ENCODE results near the gene PTGDR. TPM values are rescaled to one million over a fixed set of nuclear protein-coding genes. Genes with fewer than 3 reads are reported as not detected.

Gene PTGDR
- total RNA-seq, 2 donors from 2014 or later: 3.8 to 4.5 TPM

DNA sequence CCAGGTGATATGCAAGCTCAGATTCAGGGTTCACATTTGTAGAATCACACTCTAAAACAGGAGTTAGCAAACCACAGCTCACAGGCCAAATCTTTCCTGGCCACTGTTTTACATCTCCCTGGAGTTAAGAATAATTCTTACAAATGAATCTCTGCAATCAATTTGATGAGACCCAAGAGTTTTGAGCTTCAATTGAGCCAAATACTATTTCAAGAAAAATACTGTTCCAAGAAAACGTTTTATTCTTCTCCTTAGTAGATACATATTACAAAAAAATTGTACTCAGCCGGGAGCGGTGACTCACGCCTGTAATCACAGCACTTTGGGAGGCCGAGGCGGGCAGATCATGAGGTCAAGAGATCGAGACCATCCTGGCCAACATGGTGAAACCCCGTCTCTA, 2.5 kb downstream of the PTGDR start:
- H3K27me3 Mint-ChIP-seq: no peaks in the 10 kb centered on the region
- peaks cover 14% of the 10 kb centered on the region for H3K36me3 Mint-ChIP-seq
- no peak for DNase-seq (ENCODE audit: low spot score)
- H3K9me3 Mint-ChIP-seq: no peaks in the 10 kb centered on the region
- peak overlapping the region; percentile 92 to 94 for H3K27ac Mint-ChIP-seq
- no peak for ATAC-seq
- H3K4me1 Mint-ChIP-seq (ENCODE audit: low read depth in 2 of 2): peaks cover 76 to 85% of the 10 kb centered on the region in 2 donors
- H3K4me3 Mint-ChIP-seq: peak overlapping the region; percentile 100

DNA sequence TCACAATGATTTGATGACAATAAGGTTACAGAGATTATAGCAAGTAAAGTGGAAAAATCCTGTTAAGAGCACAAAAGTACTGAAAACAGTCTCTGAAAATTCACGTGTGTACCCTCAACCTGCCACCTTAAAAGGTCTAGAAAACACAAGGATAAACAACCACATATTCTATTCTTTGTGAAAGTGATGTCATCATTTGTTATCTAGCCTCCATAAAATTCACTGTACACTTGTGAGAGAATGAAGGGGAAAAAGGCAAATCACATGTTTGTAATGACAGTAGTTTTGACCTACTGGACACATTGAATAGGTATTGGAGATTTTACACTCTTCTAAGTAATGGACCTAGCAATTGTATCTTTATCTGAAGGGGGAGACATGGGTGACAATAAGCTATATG, 4.0 kb downstream of the PTGDR start:
- Mint-ChIP-seq H3K4me3 (peak overlapping the region; percentile 70), H3K36me3 (peaks cover 7% of the 10 kb centered on the region), H3K27me3 (no peaks in the 10 kb centered on the region), H3K9me3 (no peaks in the 10 kb centered on the region), H3K27ac (peak overlapping the region; percentile 92 to 94), H3K4me1 (ENCODE audit: low read depth in 2 of 2) (peaks cover 64 to 83% of the 10 kb centered on the region in 2 donors)
- no peak for ATAC-seq
- DNase-seq (ENCODE audit: low spot score): no peak

DNA sequence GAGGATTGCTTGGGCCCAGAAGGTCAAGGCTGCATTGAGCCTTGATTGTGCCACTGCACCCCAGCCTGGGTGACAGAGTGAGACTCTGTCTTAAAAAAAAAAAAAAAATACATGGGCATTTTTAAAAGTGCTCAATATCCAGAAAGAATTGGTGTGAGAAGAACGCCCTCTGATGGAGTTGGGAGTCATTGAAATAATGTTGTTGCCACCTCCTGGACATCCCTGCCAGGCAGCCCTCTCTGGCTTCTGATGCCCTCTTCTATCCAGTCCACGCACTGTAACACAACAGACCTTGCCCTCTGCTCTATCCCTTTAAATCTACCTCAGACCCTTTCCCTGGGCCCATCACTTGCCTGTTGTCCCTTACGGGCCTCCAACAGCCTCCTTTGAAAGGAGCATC, 4.9 kb downstream of the PTGDR start:
- DNase-seq (ENCODE audit: low spot score): peak; percentile 68
- H3K9me3 Mint-ChIP-seq: no peaks in the 10 kb centered on the region
- ATAC-seq: peak; percentile 37 to 48
- H3K27ac Mint-ChIP-seq: peak overlapping the region; percentile 92 to 94
- H3K36me3 Mint-ChIP-seq: peaks cover 8% of the 10 kb centered on the region
- H3K4me3 Mint-ChIP-seq: peak overlapping the region; percentile 70
- H3K4me1 Mint-ChIP-seq (ENCODE audit: low read depth in 2 of 2): peaks cover 59 to 80% of the 10 kb centered on the region in 2 donors
- no peaks in the 10 kb centered on the region for H3K27me3 Mint-ChIP-seq

DNA sequence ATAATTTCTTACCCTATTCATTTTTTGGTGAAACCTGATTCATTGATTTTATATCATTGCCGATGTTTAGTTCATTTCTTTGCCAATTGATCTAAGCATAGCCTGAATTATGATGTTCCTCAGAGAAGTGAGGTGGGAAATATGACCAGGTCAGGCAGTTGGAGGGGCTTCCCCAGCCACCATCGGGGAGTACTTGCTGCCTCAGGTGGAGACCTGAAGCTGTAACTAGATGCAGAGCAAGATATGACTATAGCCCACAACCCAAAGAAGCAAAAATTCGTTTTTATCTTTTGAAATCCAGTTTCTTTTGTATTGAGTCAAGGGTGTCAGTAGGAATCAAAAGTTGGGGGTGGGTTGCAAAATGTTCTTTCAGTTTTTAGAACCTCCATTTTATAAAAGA, 7.9 kb downstream of the PTGDR start:
- no peaks in the 10 kb centered on the region for H3K9me3 Mint-ChIP-seq
- H3K4me3 Mint-ChIP-seq: peak overlapping the region; percentile 53
- peak; percentile 60 to 64 for ATAC-seq
- H3K27ac Mint-ChIP-seq: peak overlapping the region; percentile 92 to 94
- peaks cover 9% of the 10 kb centered on the region for H3K36me3 Mint-ChIP-seq
- H3K4me1 Mint-ChIP-seq (ENCODE audit: low read depth in 2 of 2): peaks cover 62 to 80% of the 10 kb centered on the region in 2 donors
- DNase-seq (ENCODE audit: low spot score): no peak
- no peaks in the 10 kb centered on the region for H3K27me3 Mint-ChIP-seq

DNA sequence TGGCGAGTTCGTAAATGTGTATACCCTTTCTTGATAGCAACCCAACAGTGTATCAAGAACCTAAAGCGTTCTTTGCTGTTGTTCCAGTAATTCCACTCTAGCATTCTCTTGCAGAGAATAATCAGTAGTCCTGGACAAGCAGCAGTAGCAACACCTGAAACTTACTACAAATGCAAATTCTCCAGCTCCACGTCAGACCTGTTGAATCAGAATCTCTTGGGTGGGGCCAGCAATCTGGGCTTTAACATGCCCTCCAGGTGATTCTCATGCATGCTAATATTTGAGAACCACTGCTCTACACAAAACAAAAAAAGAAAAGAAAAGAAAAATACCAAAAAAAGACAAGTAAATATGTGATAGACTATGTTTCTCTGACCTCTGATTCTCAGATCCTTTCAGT, 10.1 kb downstream of the PTGDR start:
- Mint-ChIP-seq H3K27me3 (no peaks in the 10 kb centered on the region), H3K9me3 (no peaks in the 10 kb centered on the region), H3K36me3 (peaks cover 9% of the 10 kb centered on the region), H3K4me3 (no peak overlapping the region), H3K4me1 (ENCODE audit: low read depth in 2 of 2) (peaks cover 69 to 82% of the 10 kb centered on the region in 2 donors), H3K27ac (peak overlapping the region; percentile 92 to 94)
- DNase-seq (ENCODE audit: low spot score) (no peak), ATAC-seq (no peak)

DNA sequence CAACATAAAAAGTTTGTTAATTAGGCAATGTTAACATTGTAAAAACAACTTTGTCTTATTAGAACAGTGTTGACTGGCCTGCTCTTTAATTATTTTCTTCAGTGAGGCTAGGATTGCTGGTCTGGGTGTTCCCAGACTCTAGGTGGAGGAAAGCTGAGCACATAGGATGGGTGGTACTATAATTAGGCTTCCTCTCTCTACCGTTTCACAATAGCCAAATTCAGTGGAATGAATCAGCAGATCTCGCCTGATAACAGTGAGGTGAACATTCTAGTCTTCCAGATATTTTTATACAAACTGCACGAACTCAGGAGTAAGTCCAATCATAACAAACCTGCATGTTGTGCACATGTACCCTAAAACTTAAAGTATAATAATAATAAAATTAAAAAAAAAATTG, 11.9 kb downstream of the PTGDR start:
- peak overlapping the region; percentile 10 for H3K4me3 Mint-ChIP-seq
- no peaks in the 10 kb centered on the region for H3K27me3 Mint-ChIP-seq
- peaks cover 59 to 65% of the 10 kb centered on the region in 2 donors for H3K4me1 Mint-ChIP-seq (ENCODE audit: low read depth in 2 of 2)
- peak overlapping the region; percentile 50 to 86 for H3K27ac Mint-ChIP-seq
- DNase-seq (ENCODE audit: low spot score): no peak
- H3K36me3 Mint-ChIP-seq: peaks cover 9% of the 10 kb centered on the region
- ATAC-seq: peak; percentile 64 to 74
- no peaks in the 10 kb centered on the region for H3K9me3 Mint-ChIP-seq

DNA sequence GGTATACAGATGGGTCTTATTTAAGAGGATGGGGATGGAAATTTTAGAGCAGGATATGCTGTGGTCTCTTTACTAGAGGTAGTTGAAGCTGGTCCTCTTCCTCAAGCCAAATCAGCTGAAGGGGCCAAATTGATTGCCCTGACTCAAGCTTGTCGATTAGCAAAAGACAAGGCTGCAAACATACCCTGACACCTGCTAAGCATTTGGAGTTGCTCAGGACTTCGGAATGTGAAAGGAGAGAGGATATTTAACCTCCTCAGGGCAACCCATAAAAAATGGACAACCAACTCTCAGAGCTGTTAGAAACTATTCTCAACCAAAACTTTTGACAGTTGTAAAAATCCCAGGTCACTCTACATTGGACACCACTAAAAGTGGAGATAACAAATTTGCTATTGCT, 15.6 kb downstream of the PTGDR start:
- no peak for DNase-seq (ENCODE audit: low spot score)
- Mint-ChIP-seq H3K9me3 (no peaks in the 10 kb centered on the region), H3K27me3 (no peaks in the 10 kb centered on the region), H3K27ac (peak overlapping the region in 1 of 2 donors; percentile 86), H3K4me1 (ENCODE audit: low read depth in 2 of 2) (peaks cover 64 to 67% of the 10 kb centered on the region in 2 donors), H3K4me3 (no peak overlapping the region), H3K36me3 (peaks cover 15% of the 10 kb centered on the region)
- no peak for ATAC-seq

DNA sequence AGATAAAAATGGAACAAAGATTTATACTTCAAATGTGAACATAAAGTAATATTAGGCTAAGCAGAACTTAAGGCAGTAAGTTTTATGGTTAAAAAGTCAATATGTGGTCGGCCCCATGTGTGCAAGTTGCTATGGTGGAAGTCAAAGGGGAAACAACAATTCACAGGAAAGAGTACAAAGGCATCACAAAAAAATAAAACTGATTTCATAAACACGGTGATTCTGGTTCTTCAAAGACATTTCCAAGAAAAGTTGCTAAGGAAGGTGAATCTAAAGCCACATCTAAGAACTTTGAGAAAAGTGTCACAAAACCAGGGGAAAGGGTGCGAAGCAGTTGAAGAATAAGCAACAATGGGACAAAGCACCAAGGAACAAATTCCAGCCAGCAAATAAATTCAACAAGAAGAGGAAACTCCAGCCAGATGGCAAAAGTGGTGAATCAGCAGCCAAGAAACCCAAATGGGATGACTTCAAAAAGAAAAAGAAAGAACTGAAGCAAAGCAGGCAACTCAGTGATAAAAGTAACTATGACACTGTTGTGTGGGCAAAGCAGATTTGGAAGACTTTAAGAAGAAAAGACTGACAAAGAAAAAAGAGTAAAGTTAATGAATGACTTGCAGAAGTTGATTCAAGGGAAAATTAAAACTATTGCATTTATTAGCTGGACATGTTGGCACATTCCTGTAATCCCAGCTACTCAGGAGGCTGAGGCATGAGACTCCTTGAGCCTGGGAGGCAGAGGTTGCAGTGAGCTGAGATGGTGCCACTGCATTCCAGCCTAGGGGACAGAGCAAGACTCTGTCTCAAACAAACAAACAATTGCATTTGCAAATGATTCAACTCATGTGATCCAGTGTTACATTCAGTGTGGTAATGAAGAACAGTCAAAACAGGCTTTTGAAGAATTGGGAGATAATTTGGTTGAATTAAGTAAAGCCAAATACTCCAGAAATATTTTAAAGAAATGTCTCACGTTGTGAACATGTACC, 19.5 kb downstream of the PTGDR start:
- Mint-ChIP-seq H3K27me3 (no peaks in the 10 kb centered on the region), H3K9me3 (peaks cover 2% of the 10 kb centered on the region), H3K4me3 (peak overlapping the region; percentile 49), H3K36me3 (peaks cover 21% of the 10 kb centered on the region), H3K4me1 (ENCODE audit: low read depth in 2 of 2) (peaks cover 48 to 51% of the 10 kb centered on the region in 2 donors), H3K27ac (peak overlapping the region; percentile 36 to 53)
- ATAC-seq: no peak
- no peak for DNase-seq (ENCODE audit: low spot score)

DNA sequence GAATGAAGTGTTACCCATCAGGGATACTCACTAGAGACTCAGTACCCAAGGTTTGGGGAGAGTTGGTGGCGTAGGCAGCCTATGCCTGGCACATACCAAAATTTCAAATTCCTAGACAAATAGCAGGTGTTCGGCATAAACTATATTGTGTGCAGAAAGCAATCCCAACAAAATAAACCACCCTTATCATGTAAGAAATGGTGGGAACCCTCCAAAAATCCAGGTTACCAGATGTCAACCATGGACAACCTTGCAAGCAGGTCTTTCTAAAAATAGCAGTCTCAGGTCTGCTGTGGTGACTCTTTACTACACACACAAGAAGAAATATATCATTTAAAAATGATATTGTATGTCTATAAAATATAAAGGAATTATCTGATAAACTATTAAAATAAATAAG, 28.9 kb downstream of the PTGDR start:
- Mint-ChIP-seq H3K4me3 (no peak overlapping the region), H3K27ac (no peak overlapping the region), H3K36me3 (peaks cover 11% of the 10 kb centered on the region), H3K4me1 (ENCODE audit: low read depth in 2 of 2) (peaks cover 23 to 31% of the 10 kb centered on the region in 2 donors), H3K27me3 (no peaks in the 10 kb centered on the region), H3K9me3 (no peaks in the 10 kb centered on the region)
- DNase-seq (ENCODE audit: low spot score) (no peak), ATAC-seq (no peak)

DNA sequence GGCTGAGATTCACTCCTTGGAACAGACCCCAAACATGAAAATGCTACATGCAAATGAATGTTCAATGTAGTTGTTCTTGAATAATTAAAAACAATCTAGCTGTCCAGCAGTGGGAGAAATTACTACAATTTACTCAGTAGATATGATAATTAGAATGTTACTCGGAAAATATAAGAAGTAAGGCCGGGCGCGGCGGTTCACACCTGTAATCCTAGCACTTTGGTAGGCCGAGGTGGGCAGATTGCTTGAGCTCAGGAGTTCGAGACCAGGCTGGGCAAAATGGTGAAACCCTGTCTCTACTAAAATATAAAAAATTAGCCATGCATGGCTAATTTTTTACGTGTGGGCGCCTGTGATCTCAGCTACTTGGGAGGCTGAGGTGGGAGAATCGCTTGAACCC, 31.3 kb downstream of the PTGDR start:
- Mint-ChIP-seq H3K4me1 (ENCODE audit: low read depth in 2 of 2) (peaks cover 37 to 51% of the 10 kb centered on the region in 2 donors), H3K27ac (peak overlapping the region; percentile 65 to 68), H3K9me3 (no peaks in the 10 kb centered on the region), H3K27me3 (no peaks in the 10 kb centered on the region), H3K36me3 (peaks cover 16% of the 10 kb centered on the region), H3K4me3 (peak overlapping the region; percentile 31)
- DNase-seq (ENCODE audit: low spot score): no peak
- no peak for ATAC-seq

DNA sequence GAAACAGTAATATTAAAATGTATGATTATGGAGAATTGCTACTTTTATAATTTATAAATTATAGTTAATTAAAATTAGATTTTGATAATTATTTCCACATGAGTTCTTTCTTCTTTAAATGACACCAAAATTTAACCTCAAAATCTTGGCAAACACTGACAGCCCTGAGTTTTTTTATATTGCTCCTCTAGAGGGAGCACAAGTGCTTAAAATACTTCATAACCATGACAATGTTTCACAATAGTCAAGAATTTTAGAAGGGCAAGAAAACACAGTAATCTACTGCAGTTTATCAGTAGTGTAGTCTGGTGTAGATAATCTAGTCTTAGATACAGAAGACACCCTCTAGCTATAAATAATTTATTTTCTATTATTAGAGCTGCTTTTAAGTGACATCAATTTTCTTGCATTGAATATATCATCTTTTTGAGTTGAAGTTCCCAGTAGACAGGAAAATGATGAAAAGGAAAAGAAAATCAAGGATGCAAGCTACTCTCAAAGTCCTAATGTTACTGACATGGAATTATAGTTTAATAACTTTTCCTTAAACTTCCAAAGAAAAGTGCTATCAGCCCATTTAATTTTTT, 32.3 kb downstream of the PTGDR start:
- peaks cover 23% of the 10 kb centered on the region for H3K36me3 Mint-ChIP-seq
- no peaks in the 10 kb centered on the region for H3K27me3 Mint-ChIP-seq
- no peaks in the 10 kb centered on the region for H3K9me3 Mint-ChIP-seq
- H3K4me3 Mint-ChIP-seq: no peak overlapping the region
- DNase-seq (ENCODE audit: low spot score) (no peak), ATAC-seq (peak; percentile 46 to 73)
- H3K27ac Mint-ChIP-seq: peak overlapping the region; percentile 55 to 78
- H3K4me1 Mint-ChIP-seq (ENCODE audit: low read depth in 2 of 2): peaks cover 44 to 61% of the 10 kb centered on the region in 2 donors

DNA sequence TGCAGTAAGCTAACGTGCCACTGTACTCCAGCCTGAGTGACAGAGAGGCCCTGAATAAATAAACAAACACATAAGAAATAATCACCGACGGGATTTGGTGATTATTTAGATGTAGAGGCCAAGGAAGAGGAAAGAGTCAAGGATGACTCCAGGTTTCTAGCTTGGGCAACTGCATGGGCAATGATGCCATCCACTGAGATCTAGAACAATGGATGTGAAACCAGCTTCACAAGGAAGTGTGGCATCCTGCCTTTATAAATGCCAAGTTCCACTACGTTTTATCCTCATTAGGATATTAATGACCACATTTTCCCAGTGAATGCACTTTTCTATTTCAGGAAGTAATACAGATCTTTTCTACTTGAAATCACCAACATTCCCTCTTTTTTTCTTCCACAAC, 35.7 kb downstream of the PTGDR start:
- H3K4me3 Mint-ChIP-seq: no peak overlapping the region
- peaks cover 28% of the 10 kb centered on the region for H3K36me3 Mint-ChIP-seq
- H3K9me3 Mint-ChIP-seq: no peaks in the 10 kb centered on the region
- ATAC-seq: no peak
- no peaks in the 10 kb centered on the region for H3K27me3 Mint-ChIP-seq
- no peak for DNase-seq (ENCODE audit: low spot score)
- H3K27ac Mint-ChIP-seq: peak overlapping the region; percentile 55 to 78
- peaks cover 53 to 75% of the 10 kb centered on the region in 2 donors for H3K4me1 Mint-ChIP-seq (ENCODE audit: low read depth in 2 of 2)

DNA sequence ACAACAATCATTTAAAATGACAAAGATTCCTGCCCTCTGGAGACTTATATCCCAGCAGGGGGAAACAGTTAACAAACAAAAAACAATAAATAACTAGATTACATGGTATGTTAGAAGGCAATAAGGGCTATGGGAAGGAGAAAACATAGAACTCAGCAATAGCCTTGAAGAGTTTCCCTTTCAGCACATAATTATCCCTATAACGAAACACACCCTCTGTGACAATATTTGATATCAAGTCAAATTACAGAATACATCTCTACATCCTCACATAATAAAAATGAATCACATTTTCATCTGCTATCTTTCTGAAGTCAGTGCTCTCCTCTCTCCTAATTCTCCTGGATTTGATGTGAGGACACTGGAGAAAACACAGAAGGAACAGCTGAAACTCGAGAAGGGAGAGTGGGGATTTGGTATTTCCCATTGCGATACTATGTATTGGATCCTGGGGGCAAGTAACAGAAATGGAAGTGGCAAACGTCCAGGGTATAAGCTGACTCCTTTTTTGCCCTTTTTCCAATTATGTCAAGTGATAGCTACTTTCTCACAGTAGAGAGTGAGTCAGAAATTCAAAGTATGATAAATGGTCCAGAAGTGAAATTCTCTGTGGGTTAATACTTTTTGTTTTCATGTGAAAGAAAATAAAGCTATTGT, 36.9 kb downstream of the PTGDR start:
- DNase-seq (ENCODE audit: low spot score): no peak
- no peaks in the 10 kb centered on the region for H3K9me3 Mint-ChIP-seq
- peaks cover 25% of the 10 kb centered on the region for H3K36me3 Mint-ChIP-seq
- H3K4me3 Mint-ChIP-seq: no peak overlapping the region
- ATAC-seq: no peak
- H3K27me3 Mint-ChIP-seq: no peaks in the 10 kb centered on the region
- H3K4me1 Mint-ChIP-seq (ENCODE audit: low read depth in 2 of 2): peaks cover 54 to 75% of the 10 kb centered on the region in 2 donors
- peak overlapping the region; percentile 55 to 58 for H3K27ac Mint-ChIP-seq
